HEK293 (cell line): ENCODE results near the gene CAND1.

Experiments used
- BCL6B ChIP-seq: fragments of 450-650 bp; formaldehyde crosslinking; IDR thresholded peaks from 2 replicates; pipeline ENCODE4 v1.5.1; 2017; ENCODE audit warnings: missing biosample characterization, missing genetic modification characterization
- CTCF ChIP-seq: fragments of 450-650 bp; formaldehyde crosslinking; IDR thresholded peaks from 2 replicates; pipeline ENCODE4 v1.5.1; 2016; ENCODE audit warnings: missing biosample characterization, missing genetic modification characterization
- REST ChIP-seq: fragments of 450-650 bp; formaldehyde crosslinking; IDR thresholded peaks from 2 replicates; pipeline ENCODE4 v1.5.1; 2016; ENCODE audit warnings: missing biosample characterization, missing genetic modification characterization
- ZNF596 ChIP-seq: fragments of 450-650 bp; IDR thresholded peaks from 2 replicates; pipeline ENCODE4 v1.5.0; 2018; ENCODE audit warnings: missing biosample characterization, mild to moderate bottlenecking, missing genetic modification characterization, moderate library complexity

- TF ChIP-seq BCL6B (tag by site-specific recombination) (no peak), CTCF (tag by site-specific recombination) (no peak), ZNF596 (no peak), REST (no peak)
Observed at GRCh38 chr12:67243260-67243659, 25.9 kb upstream of the CAND1 start.
